GM12872 (cell line): ENCODE data around the gene HRH2.

Source experiments
- TF ChIP-seq, protein P1 (sequence below): IDR thresholded peaks from 3 replicates; pipeline ENCODE4 v1.5.1; 2011; ENCODE audit warnings: low read depth, mild to moderate bottlenecking, low read length, moderate library complexity; ENCODE audit not compliant: insufficient read depth

The HRH2 gene

DNA sequence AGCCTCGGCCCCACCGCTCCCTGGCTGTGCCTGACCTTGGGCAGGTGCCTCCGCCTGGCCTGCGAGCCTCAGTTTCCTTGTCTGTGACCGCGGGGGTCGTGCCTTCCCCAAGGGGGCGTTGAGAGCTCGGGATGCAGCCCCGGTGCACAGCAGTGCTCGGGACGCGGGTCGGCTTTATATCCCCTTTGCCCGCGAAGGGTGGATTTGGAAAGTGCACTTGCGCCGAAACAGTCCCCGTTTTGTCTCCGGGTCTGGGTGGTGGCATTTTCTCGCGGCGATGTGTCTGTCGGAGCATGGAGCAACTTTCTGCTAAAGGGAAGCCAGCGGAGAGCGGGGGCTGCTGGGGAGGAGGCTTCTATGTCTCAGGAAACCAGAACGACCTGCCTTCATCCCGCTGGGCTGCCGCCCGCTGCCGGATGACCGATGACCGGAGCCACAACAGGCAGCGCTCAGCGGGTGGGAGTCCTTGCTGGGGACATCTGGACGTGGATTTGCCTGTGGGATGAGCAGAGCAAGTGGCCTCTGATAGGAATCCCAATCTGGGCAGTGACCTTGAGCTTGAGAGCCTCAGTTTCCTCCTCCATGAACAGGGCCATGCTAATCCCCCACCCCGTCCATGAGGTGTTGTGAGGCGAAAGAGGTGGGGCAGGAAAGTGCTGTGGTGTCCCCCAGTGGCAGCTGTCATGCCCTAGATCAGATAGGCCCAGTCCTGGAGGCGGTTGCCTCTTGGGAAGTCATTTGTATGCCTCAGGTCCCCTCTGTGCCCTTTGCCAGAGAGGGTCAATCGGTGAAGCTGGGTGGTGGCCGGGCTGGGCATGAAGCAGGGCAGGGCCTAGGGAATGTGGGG lies 651 bp downstream of the HRH2 start:
- TF ChIP-seq, protein P1, sequence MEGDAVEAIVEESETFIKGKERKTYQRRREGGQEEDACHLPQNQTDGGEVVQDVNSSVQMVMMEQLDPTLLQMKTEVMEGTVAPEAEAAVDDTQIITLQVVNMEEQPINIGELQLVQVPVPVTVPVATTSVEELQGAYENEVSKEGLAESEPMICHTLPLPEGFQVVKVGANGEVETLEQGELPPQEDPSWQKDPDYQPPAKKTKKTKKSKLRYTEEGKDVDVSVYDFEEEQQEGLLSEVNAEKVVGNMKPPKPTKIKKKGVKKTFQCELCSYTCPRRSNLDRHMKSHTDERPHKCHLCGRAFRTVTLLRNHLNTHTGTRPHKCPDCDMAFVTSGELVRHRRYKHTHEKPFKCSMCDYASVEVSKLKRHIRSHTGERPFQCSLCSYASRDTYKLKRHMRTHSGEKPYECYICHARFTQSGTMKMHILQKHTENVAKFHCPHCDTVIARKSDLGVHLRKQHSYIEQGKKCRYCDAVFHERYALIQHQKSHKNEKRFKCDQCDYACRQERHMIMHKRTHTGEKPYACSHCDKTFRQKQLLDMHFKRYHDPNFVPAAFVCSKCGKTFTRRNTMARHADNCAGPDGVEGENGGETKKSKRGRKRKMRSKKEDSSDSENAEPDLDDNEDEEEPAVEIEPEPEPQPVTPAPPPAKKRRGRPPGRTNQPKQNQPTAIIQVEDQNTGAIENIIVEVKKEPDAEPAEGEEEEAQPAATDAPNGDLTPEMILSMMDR, result no peak

DNA sequence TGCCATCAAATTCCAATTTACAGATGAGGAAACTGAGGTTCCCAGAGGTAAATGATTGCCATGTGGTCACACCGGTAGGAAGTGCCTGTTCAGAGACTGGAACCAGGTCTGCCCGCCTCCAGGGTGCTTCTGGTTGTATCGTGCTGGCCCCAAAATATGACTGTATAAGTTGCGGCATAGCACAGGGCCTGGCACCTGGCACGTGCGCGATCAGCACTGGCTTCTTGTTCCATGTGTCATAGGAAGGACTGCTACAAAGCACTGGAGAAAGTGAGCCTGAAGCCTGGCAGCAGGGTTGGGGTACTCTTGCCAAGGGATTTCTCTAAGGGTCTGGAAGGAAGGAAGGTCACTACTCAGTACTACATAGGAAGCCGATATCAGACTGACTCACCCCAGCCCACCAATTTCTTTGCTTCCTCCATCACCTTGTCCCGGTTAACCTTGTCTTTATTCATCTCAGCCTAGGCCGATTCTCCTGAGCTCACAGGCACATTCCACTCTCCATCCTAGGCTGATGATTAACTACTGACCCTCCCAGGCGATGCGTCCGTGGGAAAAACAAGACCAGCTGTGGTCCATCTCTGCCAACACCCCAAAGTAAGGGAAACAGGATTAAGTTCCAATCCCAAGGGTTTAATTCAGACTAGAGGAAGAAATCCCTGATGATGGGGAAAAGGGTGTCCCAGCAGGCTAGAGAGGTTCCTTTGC lies 1.8 kb downstream of the HRH2 start:
- TF ChIP-seq, protein P1, result no peak

DNA sequence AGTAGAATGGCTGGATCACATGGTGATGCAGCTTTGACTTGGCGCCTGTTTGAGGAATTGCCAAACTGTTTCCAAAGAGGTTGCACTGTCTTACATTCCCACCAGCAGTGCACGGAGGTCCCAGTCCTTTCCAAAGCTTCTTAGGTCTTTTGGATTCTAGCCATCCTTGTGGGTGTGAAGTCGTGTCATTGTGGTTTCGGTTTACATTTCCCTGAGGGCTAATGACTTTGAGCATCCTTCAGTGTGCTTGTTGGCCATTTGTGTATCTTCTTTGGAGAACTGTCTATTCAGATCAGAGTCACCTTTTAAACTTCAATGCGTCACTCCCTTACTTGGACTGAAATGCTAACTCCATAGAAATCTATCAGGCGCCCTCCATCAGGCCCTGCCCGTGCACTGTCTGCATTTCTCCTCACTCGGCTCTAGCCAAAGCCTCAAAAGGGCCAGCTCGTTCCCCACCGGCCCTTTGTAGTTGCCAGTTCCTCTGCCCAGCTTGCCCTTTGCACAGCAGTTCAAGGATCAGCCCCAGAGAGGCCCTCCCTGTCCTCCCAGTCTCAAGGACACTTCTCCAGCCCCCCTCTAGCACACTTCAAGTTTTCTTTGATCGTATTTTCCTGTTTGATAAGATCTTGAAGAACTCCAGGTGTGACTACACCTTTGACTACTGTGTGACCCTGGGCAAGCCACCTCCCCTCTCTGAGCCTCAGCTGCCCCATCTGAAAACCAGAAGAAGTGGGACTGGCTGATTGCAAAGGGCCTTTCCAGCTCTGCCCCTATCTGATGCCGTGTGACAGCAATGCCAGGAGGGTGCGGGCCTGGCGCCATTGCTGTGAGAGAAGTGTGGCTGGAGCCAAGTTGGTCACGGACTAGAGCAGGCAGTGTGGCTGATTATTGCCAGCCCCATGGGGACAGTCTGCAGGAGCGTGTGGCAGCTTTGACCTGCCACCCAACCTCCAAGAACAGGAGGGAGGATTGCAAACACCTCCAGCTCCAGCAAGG lies 5.6 kb downstream of the HRH2 start:
- TF ChIP-seq, protein P1, result no peak

DNA sequence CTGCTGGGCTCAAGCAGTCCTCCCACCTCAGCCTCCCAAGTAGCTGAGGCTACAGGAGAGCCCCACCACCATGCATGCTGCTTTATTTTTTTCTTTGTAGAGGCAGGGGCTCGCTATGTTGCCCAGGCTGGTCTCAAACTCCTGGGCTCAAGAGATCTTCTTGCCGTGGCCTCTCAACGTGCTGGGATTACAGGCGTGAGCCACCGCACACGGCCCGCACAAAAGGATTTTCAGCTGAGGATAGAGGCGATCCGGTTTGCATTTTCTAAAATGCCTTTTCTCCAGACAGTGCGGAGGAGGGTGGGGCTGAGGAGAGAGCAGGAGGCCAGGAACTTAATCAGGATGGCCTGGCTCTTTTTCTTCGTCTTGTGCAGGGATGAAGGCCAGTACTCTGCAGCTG lies 6.9 kb downstream of the HRH2 start:
- TF ChIP-seq, protein P1, result no peak

DNA sequence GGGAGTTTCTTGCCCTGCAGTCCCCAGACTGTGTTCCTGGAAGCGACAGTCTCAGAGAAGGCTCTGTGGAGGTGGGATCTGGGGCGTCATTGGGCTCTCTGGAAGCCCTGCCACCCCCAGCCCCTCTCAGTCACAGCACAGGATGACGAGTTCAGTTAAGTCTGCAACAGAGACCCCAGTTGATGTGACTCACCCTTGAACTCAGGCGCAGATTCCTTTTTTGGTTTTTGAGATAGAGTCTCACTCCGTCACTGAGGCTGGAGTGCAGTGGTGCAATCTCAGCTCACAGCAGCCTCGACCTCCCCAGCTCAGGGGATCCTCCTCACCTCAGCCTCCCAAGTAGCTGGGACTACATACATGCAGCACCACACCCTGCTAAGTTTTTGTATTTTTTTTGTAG lies 8.3 kb downstream of the HRH2 start:
- TF ChIP-seq, protein P1, result no peak

DNA sequence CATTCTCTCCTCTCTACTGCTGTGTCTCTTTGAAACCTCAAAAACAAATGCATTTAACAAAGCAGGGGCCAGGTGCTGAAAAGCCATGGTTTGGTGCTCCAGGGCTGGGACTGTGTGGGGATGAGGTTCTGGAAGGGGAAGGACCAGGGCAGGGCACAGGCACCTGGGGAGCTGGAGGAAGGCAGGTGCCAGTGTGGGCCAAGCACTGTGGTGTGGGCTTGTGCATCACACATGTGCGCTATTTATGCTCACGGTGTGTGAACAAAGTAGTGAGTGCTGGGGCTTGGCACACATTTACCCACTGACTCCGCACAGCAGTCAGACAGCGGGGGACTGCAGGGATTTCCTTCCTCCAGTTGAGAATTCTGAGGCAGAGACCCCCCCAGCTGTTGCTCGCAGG lies 10.1 kb downstream of the HRH2 start:
- TF ChIP-seq, protein P1, result no peak
